Right lobe of liver (tissue), 4 donors: ENCODE results near the gene VWA5B2.
A peak's percentile ranks its signal among the peaks of the same experiment; 100 is the strongest.

Experiments
- CTCF ChIP-seq, 4 donors: fragments of 200-600 bp in 3 of 4; fragments of 450-650 bp in 1 of 4; IDR thresholded peaks; one replicate each; pipeline versions ENCODE4 v1.5.1 to v1.8.0; 2016 to 2022; ENCODE audit warnings: antibody characterized with exemption in 4 of 4, mild to moderate bottlenecking in 2 of 4
- POLR2A ChIP-seq: fragments of 450-650 bp; IDR thresholded peaks from one replicate; pipeline ENCODE4 v1.6.1; 2017; ENCODE audit warnings: antibody characterized with exemption, mild to moderate bottlenecking
- donor health status: DM: no; HTN: no; CAD: no.
- donor health status: DM: no; HTN: no; CAD: no.
- donor health status: DM: no; HTN: yes; CAD: no.

GRCh38 chr3:184229394-184230080 lies at the start of gene VWA5B2:
- TF ChIP-seq CTCF (IDR thresholded peaks at IDR 0.05) (peak in 2 of 4 donors; percentile 10 to 25), POLR2A (no peak)
